GM08714 (cell line): ENCODE data around the gene SLC2A13.

ENCODE experiments used
- H3K4me3 ChIP-seq: fragments of 200-500 bp; sonication (Bioruptor generic); 2 replicates; pipeline ENCODE4 v1.5.1; 2014; ENCODE audit warnings: mild to moderate bottlenecking, low read length, inconsistent platforms
- ZNF274 ChIP-seq: IDR thresholded peaks from 2 replicates; pipeline ENCODE4 v1.6.1; 2012; ENCODE audit warnings: mild to moderate bottlenecking, low read depth, low read length

SLC2A13 gene

DNA sequence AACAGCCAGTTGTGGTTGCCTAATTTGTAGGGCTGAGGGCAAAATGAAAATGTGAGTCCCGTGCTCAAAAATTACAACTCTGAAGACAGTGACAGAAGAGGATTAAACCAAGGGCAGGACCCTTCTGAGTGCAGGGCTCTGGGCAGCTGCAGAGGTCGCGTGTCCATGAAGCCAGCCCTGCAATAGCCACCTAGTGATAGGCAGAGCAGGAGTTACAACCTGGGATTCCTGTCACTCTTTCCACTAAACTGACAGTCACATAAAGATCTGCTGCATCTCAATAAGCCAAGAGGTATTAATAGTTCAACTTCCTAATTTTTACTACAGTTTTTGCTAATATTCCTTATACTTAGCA is 94.1 kb downstream of the SLC2A13 start:
- TF ChIP-seq ZNF274 = no peak
- H3K4me3 ChIP-seq = peak overlapping the region; percentile 54; the same call in 1 of the 2 replicates

DNA sequence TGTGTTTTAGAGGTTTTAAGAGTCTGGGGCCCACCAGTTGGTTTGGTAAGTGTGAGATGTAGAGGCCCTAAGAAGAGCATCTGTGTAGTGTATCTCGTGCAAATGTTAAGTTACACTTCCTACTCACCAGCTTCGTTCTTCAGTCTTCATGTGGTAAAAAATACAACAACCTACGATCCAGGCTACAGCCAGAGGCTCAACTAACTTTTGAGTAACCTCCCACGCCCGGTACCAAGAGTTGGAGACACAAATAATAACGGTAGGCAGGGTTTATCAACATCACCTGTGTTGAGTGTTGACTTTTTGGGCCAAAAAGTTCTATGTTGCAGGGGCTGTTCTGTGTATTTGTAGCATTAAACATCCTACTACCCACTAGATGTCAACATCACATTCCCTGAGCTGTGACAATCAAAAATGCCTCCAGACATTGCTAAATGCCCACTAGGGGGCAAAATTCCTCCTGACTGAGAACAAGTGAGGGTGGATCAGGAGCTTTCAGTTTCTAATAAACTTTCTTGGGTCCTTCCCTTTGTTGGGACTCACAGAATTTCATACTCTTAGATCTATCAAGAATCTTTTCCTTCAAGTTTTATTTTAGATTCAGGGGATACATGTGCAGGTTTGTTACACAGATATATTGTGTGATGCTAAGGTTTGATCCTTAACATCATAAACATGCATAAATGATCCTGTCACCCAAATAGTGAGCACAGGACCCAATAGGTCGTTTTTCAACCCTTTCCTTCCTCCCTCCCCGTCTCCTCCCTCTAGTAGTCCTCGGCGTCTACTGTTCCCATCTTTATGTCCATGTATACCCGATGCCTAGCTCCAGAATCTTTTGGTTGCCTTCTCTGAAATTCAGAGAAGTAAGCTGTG is 94.7 kb downstream of the SLC2A13 start:
- H3K4me3 ChIP-seq = peak overlapping the region; percentile 54; the same call in 1 of the 2 replicates
- TF ChIP-seq ZNF274 = no peak

DNA sequence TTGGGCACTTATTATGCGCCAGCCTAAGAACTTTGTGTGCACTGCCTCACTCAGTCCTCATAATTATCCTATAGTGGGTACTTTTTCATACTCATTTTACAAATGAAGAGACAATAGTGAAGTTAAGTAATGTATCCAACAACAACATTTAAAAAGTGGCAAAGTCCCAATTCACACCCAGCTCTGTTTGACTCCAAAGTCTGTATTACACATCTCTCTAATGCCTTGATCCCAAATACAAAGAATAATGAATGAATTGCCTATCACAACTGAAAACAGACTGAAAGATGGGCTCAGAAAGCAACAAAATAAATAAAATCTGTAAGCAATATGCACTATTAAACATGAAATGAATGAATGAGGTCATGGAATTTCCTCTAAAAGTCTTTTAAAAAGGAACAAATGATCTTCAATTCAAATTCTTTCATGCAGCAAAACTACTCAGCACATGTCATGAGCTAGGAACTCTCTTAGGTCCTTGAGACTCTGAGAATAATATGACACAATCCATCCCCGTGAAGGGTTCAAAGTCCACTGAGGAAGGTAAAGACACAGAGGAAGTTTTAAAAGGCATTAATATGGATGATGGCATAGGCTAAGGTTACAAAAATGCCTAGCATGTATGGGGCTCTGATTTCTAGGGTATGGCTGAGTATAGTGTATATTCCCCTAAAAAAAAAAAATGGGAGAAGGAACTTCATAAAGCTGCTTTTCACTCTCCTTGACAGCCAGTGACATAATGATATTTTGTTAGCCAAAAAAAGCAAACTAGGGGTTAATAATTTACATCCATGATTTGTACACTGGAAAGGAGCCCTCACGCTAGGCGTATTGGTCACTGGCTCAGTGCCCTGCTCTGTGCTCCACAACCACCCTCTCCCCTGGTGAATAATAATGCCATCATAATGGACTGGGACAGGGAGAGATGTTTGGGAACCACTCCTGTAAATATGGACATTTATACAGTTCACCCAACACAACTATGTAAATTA is 103.4 kb downstream of the SLC2A13 start:
- no peak for TF ChIP-seq ZNF274
- H3K4me3 ChIP-seq = no peak overlapping the region

DNA sequence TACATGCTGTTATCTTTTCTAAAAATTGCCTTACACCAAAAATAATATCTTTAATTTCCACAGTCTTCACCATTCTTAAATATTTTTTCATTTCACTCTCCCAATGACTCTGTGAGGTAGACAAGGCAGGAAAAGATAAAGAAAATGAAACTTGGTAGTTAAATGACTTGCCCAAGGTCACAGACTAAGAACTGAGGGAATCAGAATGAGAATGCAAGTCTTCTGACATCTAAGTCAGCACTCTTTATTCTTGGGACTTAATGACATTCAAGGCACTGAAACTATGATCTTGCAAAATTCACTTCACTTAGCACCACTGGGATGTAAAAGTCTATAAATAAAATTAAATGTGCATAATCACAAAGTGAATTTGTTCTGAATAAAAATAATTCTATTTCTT is 104.5 kb downstream of the SLC2A13 start:
- TF ChIP-seq ZNF274 = no peak
- no peak overlapping the region for H3K4me3 ChIP-seq

DNA sequence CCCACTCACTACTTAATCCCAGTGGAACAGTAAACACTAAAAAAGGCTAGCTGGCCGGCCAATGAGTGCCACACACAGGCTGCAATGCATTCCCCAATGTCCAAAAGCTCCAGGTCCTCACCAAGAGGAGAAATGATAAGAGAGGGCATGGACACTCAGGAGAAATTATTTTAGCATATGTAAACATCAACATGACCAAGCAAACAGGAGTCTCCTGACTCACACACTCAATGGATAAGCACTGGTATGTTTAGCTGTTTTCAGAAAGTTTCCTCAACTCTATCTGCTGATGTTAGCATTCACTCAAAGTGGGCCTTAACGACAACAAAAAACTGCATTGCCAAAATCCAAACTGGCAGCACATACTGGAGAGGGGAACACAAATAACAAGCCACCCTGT is 105.0 kb downstream of the SLC2A13 start:
- H3K4me3 ChIP-seq = no peak overlapping the region
- TF ChIP-seq ZNF274 = no peak

DNA sequence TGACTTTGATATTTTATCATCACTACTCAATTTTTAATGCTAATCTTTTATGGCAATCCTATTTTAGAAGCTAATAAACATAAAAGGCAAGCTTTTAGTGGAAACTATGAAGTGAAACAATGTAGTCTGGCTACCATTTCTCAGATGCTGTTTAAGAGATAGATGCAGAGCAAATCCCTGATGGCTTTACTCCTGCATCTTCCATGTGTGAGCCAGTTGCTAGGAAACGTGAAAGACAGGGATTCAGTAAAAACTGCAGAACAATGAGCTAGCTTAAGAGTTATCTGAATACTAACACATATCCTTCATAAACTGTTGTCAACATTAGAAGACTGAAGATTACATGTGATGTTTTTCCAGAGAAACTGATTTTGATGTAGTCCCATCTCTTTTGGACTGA is 112.6 kb downstream of the SLC2A13 start:
- no peak overlapping the region for H3K4me3 ChIP-seq
- no peak for TF ChIP-seq ZNF274

DNA sequence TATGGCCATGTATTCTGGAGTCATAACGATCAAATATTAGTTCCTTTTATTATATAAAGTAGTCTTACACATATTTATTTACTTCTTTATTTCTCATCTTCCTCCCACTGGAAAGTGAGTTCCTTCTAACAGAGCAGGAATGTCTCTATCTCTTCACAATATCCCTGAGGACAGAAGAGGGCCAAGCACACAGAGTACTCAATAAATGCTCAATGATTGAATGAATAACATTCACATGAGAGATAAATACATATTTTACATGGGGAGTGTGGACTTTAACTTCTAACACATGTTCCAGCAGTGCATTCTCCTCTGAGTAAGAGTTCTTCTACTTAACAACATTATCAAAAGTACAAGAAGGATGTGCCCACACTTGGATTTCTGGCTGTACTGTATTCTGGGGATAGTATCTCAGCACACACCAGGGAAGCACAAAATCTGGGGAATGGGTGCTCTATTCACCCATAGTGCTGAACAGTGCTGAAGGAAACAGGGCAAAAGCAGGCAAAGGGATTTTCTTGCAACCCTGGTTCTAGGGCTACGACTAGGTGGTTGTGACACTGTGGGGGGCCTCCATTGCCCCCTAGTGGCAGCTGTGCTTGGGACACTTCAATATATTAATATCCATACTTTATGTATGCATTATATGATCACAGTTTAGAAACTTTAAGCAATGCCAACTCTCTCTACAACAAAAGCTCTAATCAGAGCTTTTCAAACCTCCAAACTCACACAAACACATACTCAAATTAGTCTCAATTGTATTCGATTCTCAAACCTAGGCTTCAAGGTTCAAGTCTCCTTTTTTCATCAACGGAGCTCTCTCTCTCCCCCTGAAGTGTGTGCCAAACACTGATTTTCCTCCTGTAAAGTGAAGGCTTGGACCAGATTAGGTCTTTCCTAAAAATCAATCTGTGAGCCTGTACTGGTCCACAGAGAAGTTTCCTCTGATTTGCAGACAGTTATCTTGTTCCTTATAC is 115.5 kb downstream of the SLC2A13 start:
- no peak for TF ChIP-seq ZNF274
- H3K4me3 ChIP-seq = no peak overlapping the region

DNA sequence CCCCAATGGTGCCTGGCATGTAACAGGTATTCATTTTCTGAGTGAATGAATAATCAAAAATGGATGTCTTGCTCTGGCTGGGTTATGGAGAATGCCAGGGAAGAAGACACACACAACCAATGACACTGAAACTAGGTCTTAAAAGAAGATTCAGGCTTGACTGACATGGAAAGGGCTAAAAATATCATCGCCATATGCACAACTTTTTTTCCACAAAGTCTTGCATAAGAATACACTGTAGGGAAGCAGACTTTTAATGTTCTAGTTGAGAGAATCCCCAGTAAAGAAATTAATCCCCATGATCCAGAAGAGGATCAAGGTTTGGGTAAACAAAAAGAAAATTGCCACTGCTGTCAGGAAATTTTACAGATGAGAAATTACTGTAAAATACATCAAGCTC is 116.4 kb downstream of the SLC2A13 start:
- no peak overlapping the region for H3K4me3 ChIP-seq
- no peak for TF ChIP-seq ZNF274

DNA sequence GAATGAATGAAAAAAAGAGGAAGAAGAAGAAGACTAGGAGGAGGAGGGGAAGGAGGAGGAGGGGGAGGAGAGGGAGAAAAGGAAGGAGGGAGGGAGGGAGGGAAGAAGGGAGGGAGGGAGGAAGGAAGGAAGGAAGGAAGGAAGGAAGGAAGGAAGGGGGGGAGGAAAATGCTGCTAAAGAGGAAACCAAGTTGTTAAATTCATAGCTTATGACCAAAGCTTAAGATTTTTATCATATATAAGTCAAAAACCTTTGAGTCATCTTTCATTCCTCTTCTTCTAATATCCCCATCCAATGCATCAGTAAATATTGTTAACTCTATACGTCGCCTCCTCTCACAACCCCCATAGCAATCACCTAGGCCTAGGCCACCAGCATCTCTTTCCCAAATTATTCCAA is 117.3 kb downstream of the SLC2A13 start:
- no peak for TF ChIP-seq ZNF274

DNA sequence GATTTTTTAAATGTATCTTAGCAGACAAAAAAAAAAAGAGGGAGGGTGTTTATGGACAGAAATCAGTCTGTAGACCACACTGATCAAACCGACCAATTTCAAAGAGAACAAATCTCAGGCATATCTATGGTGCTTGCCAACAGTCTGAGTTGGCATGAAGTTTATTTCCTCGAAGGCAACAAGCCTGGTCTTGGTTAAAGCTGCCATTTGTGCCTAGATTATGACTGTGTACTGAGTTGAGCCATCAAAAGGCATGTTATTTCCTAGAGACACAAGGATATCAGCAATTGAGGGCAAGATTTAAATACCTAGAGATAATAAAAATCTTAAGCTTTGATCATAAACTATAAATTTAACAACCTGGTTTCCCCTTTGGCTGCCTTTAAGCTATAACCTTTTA is 119.2 kb downstream of the SLC2A13 start:
- TF ChIP-seq ZNF274 = no peak

More for the DNA sequence above, 117.3 kb downstream of the SLC2A13 start:
- no peak overlapping the region for H3K4me3 ChIP-seq

DNA sequence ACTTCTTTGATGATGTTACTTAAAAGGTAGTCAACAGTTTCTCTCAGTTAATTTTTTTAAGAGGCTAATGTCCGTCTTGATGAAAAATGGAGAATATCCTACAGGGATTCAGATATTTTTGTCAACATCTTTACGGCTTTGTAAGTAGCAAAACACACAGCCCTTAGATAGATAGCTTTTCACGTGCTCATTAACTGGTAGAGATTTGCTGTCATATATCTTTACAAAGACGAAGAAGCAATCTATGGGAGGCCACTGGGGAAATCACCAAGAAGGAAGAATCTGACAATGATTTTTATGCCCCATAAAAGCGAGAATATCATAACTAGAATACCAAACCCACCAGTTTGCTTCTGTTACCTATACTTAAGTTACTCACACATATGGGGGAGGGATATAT is 121.2 kb downstream of the SLC2A13 start:
- no peak for TF ChIP-seq ZNF274
- H3K4me3 ChIP-seq = no peak overlapping the region

More for the DNA sequence above, 119.2 kb downstream of the SLC2A13 start:
- no peak overlapping the region for H3K4me3 ChIP-seq

DNA sequence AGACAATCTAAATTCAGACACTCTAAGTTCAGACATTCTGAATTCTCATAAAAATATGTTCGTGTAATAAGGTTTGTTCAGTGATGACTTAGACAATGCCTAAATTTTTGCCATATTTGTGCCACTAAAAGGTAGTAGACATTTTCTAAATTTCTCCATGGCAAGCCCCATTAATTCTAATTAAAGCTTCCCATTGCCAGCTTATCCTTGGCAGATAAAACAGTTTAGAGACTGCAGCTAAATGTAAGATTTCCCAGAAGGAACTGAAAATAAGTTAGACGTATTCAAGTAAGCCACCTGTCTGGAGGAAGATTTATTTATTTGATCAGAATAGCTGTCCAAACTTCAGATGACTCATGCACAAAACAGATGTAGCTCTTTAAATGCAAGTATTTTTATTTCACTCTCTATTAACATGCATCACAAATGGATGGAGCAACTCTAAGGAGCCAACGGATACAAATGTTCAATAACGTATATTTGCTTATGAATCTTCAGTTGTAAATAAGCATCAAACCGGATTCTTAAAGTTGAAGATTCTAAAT is 130.4 kb downstream of the SLC2A13 start:
- no peak for TF ChIP-seq ZNF274
- H3K4me3 ChIP-seq = no peak overlapping the region

DNA sequence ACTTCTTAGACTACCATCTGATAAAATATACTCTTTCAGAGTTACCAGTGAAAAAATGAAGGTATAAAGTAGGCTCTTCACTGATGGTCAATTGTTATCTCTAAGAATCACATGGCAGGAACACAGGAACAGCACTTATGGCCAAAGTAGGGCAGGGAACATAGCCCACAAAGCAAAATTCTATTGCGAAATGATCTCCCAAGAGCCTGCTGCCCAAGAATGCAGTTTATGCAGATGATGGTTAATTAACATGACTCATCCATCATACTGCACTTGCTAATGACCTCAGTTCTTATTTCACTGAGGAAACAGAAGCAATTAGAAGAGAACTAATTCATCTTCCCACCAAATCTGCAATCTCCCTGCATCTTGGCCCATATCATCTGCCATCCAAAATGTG is 133.8 kb downstream of the SLC2A13 start:
- no peak for TF ChIP-seq ZNF274
- H3K4me3 ChIP-seq = no peak overlapping the region
